Dermis blood vessel endothelial cell (primary cell): ENCODE measurements around the gene EVL. TPM values are rescaled to one million over a fixed set of nuclear protein-coding genes. Genes with fewer than 3 reads are reported as not detected.
"Not testable (repeated sequence)": the region's sequence is repeated elsewhere in the genome, so short reads cannot be mapped to it uniquely, and the experiment has no call there.

Experiments
- DNase-seq: peaks from one replicate; pipeline ENCODE4 v3.0.0; 2010
- total RNA-seq: library from RNA; depleted of rRNA; stranded (reverse); fragments of >200 nt; gene quantifications from 2 replicates; pipeline ENCODE4 v1.2.3, GENCODE V29; 2014

EVL gene
- total RNA-seq, 1 donor from 2014 or later, result 7.7 TPM

GRCh38 chr14:100176811-100177327, 111.6 kb downstream of the EVL start:
- no peak for DNase-seq

- no peak for DNase-seq
These were observed 113.5 kb downstream of the EVL start for GRCh38 chr14:100178691-100179090.

GRCh38 chr14:100180671-100181070, 115.4 kb downstream of the EVL start:
- DNase-seq, result not testable (repeated sequence)

GRCh38 chr14:100181876-100182551, 116.8 kb downstream of the EVL start:
- not testable (repeated sequence) for DNase-seq

DNA sequence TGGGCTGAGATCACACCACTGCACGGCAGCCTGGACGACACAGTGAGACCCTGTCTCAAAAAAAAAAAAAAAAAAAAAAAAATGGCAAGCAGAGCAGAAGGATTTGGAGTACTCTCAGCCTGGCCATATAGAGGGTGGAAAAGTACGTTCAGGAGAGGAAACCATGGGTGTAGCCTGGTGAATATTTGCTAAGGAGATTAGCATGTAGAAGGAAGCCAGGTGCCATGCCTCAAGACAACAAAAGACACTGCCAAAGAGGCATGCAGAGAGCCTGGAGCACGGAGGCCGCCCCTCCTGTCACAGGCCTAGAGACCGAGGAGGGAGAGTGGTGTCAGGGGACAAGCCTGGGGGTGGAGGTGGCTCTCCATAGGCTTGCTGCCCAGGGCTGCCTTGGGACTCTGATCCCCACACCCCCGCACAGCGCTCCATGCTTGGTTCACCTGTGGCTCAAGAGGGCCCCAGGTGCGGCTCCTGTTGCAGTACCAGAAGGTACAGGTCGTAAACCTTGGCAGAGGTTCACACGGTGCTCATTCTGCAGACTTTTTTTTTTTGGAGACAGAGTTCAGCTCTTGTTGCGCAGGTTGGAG, 122.1 kb downstream of the EVL start:
- DNase-seq, result no peak

DNA sequence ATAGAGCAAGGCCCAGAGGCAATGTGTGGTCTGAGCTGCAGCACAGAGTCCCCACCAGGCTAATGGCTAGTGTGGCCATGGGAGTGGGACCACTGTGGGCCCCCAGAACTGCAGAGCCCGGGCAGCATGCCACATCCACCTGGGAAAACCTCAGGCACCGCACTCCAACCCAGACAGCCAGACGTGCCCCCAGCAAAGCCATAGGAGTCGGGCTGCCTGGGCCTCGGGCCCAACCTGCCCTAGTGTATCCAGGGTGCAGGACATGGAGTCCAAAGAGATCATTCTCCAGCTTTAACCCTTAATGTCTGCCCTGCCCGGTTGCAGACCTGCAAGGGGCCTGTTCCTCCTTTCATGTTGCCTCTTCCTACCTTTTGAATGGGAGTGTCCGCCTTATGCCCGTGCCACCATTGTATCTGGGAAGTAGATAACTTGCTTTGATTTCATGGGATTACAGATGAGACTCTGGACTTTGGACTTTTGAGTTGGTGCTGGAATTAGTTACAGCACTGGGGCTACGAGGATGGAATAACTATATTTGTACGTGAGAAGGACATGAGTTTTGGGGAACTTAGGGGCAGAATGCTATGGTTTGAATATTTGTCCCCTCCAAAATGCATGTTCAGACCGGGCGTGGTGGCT, 123.3 kb downstream of the EVL start:
- DNase-seq, result no peak

DNA sequence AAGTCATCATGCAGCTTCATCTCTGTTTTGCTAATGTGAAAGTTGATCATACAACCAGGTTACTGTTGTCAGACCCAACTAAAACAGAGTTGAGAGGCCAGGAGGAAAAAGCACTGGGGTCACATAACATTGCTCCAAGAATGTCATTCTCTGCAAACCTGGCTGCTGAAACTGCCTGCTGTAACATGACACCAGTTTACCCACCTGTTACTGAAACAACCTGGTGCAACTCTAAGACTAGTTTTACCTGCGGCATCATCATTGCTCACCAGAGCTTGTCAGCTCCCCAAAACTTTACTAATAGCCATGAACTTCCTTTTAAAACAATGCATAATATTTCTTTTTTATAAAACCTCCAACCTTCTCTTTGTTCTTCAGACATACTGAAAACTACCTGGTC, 124.9 kb downstream of the EVL start:
- DNase-seq, result no peak

- DNase-seq, result no peak
These were observed 126.5 kb downstream of the EVL start for GRCh38 chr14:100191584-100192249.

DNA sequence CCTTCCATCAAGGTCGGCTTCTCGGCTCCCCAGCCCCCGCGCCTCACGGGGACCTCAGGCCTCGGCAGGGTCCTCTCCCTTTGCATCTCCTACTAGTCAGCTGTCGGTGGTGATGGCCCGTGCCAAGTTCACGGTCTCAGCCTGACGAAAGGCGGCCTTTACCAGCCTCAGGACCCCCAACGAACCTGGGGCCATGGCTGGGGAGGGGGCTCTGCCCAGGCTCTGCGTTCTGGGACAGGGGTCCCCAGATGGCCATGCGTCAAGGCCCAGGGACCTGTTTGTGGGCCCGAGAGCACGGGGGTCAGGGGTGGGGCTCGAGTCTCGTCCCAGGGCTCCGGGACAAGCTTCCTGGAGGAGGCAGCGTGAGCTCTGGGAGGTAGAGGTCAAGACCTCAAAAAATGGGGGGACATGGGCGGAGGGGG, 127.0 kb downstream of the EVL start:
- no peak for DNase-seq

DNA sequence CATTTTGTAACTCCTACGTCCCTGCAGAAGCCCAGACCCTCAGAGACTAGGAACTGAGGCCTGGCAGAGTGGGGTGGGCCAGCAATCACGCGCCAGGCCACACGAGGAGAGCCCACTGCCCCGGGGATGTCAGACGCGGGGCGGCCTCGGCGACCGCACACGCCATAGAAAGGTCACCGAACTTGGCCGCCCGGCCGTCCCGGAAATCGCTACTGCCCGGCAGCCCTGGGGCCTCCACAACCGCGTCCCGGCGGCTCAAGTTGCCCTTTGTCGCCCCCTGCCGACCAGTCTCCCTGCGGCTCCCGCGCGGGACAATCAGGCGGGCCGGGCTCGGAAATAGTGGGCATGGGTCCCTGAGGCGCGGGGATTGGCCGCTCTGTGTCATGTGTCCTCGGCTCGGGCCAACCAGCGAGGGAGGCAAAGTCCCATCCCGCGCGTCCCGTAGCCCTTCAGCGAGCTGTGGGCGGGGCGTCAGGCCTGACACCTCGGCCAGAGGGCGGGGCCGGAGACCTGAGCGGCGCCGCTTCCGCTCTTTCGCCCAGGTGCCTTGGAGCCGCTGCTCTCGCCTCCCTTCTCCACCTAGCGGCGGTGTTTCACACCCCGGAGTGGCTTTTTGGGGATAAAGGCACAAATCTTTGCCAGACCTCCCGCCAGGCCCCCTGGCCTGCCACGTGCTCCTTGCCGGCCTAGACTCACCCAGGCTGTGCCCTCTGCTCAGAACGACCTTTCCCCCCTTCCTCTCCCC, 127.6 kb downstream of the EVL start:
- DNase-seq, result peak; percentile 98

Other genes with a start within 250 kb of the EVL start
- 0.68 and 2.0 TPM in 2 replicates for gene DEGS2, start 94.2 kb downstream of the EVL start, total RNA-seq
- 55.1 and 63.1 TPM in 2 replicates for gene YY1, start 173.7 kb downstream of the EVL start, total RNA-seq
- 86.2 and 145 TPM in 2 replicates for gene SLC25A29, start 241.0 kb downstream of the EVL start, total RNA-seq